Hematopoietic multipotent progenitor cell treated with erythropoietin and hydrocortisone succinate and interleukin-3 and kit ligand, for 8 days (in vitro differentiated cells): ENCODE measurements around the gene TMEFF1.

Experiments used
- DNase-seq: peaks from one replicate; pipeline ENCODE4 v3.0.0-alpha.2; 2015

The TMEFF1 gene

DNA sequence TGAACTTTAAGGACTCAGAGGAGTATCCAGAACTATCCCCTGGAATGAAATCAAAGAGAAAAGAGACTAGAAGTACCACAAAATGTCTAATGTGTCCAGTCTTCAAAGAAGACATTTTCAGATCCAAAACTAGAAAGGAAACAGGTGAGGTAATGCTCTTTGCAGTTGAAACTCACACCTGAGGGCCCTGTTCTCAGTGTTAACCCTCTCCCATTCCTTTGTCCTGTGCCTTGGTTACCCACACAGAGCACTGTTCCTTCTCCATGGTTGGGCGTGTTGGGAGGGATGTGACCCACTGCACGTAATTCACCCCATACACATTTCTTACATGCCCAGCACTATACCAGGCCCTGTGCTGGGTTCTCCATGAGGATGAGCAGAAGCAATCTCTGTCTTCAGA, 24.7 kb upstream of the TMEFF1 start:
- no peak for DNase-seq

DNA sequence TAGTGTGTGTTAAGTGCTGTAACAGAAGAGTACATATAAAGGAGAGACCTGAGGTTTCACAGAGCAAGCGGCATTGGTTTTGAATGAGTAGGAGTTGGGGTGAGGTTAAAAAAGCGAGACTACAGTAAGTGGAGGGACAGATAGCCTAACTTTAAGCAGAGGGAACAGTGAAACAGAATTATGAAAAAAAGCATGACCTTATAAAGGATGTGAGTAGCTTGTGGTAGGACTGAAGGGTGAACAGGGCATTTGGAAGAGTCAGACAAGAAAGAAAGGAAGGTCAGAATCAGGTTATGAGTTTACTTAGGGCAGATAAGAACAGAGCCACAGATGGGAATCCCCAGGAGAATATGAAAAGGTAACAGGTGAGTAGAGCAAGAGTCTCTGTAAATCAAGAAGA, 23.5 kb upstream of the TMEFF1 start:
- DNase-seq, result no peak

DNA sequence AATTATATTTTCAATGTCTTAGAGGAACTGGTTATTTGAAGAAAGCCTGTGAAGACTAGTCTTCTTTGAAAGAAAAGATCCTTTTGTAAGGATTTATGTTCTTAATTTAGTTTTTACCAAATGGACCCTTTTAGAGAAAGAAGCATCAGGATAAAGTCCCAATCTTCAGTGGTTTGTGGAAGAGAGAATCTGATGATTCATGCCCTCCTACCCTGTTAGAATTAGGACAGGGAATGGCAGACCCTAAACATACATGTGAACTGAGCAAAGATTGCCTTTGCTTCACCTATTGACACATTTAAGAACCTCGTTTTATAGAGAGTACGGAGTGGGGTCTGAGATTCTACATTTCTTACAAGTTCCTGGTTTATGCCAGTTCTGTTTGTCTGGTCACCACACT, 20.1 kb upstream of the TMEFF1 start:
- DNase-seq, result no peak

DNA sequence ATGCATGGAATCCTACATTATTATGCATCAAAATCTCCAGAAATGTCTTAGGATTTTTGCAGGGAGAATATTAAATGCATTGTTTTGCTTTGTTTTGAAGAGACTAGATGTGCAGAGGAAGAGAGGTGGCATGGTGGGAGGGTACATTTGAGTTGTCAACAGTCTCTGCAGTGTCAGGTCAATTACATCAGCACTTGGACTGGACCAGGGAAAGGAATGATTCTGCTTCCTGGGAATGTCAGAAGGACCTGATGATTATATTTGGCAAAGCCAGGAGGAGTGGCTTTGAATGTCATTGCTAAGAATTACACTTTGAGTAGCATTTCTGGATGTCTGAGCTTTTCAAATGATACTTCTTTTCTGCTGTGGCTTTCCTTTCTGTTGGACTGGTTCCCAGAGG, 17.5 kb upstream of the TMEFF1 start:
- DNase-seq, result no peak

DNA sequence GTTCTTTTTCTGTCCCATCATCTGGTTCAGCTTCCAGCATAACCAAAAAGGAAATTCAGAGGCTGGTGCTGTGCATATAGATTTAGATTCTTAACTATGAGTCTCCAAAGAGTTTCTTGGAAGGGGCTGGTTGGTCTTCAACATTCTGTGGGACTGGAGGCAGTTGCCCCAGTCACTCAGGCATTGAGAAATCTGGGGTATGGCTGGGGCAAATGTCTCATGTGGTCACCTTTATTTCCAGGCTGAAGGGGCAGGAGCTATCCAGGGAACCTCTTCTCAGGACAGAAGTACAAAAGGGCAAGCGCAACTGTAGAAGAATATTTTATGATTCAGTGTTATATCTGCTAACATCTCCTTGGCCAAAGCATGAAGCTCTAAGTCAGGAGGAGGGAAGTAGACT, 15.4 kb upstream of the TMEFF1 start:
- DNase-seq, result no peak

DNA sequence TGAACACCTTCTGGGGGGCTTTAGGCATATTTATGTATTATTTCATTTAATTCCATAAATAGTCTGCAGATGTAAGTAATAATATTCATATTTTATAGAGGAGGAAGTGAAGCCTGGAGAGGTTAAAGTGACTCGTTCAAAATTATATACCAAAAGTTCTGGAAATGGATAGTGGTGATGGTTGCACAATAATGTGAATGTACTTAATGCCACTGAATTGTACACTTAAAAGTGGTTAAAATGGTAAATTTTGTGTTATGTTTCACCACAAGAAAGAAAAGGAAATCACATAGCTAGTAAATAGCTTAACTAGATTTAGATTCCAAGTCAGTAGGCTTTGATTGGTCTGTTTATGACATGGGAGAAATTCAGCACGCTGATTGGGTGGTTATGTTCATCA, 13.0 kb upstream of the TMEFF1 start:
- DNase-seq, result no peak

DNA sequence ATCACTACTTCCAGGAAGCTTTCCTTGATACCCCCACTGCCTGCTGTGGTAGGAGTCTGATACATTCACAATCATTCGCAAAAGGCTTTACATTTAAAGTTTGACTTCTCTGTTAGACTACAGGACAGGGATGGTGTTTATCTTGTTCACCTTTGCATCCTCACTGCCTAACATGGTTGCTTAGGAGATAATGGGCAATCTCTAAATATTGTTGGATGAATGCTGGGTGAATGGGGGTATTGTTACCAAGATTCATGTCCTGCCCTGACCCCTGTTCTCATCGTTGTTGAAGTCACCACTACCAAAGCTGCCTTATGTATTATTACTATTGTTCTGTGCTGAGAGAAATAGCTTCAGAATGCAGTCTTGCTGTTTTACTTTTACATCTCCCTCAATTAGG, 7.7 kb upstream of the TMEFF1 start:
- no peak for DNase-seq

DNA sequence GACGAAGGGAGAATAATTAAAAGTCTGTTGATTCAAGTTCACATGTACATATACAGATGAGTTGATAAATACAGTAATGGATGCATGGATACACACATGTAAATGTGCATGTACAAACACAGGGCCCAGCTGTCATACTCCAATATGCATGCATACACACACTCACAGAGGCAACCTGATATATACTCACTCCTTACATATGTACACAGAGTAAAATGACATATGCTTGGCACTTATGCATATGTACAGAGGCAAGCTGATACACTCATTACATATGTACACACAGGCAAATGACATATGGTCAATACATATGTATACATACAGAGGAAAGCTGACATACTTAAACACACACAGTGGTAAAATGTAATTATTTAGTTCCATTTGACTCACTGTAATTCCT, 7.2 kb upstream of the TMEFF1 start:
- no peak for DNase-seq

DNA sequence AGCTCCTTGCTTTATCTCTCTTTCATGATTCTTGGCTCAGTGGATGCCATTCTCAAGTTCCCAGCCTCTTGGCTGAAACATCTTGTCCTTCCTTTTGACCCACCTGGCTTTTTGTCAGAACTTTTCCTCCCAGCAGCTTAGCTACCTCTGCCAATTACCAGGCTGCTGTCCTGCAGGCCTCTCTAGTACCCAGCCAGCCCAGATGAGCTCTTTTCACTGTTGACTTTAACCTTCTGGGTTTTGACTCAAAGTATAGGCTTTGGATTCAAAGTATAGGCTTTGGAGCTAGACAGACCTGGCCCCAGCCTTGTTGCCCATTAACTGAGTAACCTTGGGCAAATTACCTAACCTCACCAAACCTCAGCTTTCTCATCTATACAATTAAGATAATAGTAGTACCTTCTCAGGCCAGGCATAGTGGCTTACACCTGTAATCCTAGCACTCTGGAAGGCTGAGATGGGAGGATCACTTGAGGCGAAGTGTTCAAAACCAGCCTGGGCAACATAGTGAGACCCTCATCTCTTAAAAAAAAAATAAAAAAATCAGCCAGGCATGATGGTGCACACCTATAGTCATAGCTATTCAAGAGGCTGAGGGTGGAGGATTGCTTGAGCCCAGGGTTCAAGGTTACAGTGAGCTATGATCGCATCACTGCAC, 6.6 kb upstream of the TMEFF1 start:
- no peak for DNase-seq

DNA sequence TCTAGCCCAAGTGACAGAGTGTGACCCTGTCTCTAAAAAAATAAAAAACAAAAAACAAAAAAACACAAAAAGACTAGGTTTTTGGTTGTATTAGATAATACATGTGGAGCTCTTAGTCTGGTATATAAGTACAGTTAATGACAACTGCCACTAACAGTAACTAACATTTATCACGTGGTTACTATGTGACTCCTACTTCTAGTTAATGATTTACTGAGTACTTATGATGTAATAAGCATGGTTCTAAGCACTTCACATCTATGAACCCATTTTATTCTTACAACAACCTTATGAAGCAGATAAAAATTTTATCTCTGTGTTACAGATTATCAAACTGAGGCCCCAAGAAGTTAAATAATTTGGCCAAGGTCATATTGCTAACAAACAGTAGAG, 6.1 kb upstream of the TMEFF1 start:
- no peak for DNase-seq

DNA sequence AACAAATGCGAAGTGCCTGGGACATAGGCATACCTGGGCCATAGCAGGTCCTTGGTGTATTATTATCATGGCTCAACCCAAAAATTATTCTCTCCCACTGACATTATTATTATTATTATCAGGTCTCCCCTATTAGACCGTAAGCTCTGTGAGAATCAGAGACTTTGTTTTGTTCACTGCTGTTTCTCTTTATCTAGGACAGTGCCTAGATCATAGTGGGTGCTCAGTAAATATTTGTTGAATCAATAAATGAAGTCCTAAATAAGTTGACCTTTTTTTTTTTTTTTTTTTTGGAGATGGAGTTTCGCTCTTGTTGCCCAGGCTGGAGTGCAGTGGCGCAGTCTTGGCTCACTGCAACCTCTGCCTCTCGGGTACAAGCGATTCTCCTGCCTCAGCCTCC, 4.9 kb upstream of the TMEFF1 start:
- no peak for DNase-seq

DNA sequence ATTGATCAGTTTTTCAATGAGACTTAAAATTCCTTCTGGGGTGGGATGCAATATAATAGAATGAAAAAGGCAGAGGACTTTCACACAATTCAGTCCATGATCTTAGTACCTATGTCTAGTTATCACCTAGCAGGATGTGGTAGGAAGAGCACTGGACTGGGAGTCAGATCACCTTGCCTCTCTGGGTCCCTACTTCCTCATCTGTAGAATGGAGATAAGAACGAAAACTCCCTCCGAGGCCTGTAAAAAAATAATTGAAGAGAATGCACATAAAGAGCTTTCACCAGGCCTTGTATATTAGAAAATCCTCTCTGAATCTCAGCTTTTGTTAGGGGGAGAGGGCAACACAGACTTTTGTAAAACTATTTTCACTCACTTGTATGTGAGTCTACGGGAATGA, 681 bp upstream of the TMEFF1 start:
- DNase-seq, result peak; percentile 63

DNA sequence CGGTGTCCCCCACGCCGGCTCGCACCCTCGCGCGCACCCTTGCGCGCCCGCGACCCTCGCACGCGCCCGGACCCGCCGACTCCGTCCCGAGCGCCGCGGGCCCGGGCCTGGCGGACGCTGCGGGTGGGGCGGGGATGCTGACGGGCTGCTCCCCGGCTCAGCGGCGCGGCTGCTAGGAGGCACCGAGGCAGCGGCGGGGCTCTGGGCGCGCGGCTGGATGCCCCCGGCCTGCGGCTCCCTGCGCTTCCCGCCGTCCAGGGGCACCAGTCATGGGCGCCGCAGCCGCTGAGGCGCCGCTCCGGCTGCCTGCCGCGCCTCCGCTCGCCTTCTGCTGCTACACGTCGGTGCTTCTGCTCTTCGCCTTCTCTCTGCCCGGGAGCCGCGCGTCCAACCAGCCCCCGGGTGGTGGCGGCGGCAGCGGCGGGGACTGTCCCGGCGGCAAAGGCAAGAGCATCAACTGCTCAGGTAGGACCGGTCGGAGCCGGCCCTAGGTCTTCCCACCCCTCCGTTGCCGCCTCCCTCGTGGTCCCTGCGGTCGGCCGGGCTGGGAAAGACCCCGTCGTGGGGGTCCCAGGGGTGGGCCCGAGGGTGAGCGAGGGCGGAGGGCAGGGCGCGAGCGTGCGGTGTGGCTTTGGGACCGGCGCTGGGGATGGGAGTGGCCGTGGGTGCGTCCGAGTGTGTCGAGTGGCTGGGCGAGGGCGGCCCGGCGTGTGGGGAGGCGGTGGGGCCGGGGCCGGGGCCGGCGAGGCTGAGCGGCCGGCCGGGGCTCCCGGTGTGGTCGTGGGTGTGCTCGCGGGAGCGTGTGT, 530 bp downstream of the TMEFF1 start:
- no peak for DNase-seq

DNA sequence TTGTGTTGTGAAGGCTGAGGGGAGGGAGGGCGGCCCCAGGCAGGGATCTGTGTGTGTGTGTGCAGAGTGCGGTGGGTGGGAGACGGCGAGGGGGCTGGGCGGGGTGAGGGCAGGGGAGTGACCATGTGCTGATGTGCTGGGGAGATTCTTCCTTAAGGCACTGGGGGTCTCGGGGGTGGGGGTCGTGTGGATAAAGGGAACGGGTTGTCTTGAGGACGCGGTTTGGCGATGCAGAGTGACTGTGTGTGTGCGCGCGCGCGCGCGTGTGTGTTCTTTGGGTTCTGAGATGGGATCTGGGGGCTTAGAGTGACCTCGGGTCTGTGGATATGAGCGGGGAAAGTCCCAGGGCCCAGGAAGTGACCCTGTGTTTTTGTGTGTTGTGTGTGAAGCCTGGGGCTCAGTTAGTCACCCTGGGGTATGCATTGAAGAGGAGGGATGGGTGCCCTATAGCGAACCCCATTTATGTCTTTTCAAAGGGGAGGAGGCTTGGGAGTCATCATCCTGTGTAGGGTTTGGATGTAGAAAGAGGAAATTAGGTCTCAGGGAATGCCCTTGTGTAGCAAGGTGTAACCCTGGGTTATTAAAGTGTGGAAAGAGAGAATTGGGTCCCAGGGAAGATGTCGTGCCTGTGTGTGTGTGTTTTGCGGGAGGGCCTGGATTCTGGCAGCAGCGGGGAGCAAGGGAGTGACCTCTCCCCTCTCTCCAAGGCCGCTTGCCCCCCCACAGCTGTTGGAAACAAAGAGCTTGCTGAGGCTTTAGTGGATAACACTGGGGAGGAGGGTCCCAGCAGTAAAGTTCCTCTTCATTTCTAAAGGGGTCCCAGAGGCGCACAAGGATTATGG, 1.4 kb downstream of the TMEFF1 start:
- DNase-seq, result no peak

DNA sequence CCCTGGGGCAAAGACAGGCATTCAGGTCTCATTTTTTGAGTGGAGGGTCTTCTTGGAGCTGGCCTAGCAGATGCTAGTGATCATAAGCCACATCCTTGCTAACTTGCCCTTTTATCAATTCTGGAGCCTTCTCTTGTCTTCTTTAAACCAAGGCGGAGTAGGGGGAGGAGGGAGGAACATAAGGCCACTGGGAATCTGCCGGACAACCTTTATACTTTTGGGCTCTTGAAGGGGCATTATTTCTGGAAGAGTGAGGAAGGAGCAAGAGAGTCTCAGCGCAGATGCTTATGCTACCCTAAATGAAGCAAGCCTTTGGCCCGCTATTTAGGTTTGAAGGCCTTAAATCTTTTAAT, 2.0 kb downstream of the TMEFF1 start:
- no peak for DNase-seq

DNA sequence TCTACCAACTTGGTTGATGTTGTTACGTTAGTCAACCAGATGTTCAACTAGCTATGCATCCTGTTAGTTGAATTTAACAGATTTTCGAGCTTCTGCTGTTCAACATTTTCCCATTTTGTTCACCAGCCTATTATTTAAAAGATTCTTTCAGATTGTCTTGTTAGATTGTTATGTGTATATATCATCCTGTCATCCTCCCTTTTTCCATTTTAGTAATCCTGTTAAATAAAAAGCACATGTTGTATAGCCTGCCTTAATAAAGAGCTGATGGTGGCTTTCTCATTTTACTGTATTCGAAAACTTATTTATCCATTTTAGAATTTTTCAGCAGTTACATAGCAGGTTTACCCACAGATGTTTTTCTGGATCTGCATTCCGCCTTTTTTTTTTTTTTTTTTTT, 4.3 kb downstream of the TMEFF1 start:
- no peak for DNase-seq

DNA sequence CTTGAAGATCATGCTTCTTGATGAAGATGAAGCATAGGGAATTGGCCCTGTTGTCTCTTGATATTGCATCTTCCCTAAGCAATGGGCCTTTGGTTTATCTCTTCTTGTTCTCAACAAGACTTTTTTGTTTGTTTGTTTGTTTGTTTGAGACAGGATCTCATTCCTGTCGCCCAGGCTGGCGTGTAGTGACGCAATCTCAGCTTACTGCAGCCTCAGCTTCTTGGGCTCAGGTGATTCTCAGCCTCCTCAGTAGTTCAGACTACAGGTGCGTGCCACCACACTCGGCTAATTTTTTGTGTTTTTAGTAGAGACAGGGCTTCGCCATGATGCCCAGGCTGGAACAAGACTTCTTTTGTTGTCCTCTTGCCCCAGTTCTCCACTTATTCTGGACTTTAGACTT, 5.2 kb downstream of the TMEFF1 start:
- DNase-seq, result no peak

DNA sequence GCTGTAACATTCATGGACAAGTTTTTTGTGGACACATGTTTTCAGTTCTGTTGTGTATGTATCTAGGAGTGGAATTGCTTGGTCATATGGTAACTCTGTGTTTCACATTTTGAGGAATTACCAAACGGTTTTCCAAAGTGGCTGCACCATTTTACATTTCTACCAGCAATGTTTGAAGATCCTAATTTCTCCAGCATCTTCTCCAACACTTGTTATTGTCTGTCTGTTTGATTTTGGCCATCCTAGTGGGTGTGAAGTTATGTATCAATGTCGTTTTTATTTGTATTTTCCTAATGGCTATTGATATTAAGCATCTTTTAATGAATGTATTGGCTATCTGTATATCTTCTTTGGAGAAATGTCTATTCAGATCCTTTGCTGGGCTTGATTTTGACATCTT, 6.9 kb downstream of the TMEFF1 start:
- no peak for DNase-seq

DNA sequence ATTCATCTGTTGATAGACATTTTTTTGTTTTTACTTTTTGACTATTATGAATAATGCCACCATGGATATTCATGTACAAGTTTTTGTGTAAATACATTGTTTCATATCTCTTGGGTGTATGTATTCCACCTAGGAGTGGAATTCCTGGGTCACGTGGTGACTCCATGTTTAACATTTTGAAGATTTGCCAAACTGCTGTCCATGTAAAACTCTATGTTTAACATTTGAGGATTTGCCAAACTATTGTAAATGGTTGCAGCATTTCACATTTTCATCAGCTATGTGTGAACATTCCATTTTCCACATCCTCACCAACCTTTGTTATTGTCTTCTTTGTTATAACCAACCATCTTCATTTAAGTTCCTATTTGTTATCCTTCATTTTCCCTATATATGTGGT, 12.2 kb downstream of the TMEFF1 start:
- DNase-seq, result no peak

DNA sequence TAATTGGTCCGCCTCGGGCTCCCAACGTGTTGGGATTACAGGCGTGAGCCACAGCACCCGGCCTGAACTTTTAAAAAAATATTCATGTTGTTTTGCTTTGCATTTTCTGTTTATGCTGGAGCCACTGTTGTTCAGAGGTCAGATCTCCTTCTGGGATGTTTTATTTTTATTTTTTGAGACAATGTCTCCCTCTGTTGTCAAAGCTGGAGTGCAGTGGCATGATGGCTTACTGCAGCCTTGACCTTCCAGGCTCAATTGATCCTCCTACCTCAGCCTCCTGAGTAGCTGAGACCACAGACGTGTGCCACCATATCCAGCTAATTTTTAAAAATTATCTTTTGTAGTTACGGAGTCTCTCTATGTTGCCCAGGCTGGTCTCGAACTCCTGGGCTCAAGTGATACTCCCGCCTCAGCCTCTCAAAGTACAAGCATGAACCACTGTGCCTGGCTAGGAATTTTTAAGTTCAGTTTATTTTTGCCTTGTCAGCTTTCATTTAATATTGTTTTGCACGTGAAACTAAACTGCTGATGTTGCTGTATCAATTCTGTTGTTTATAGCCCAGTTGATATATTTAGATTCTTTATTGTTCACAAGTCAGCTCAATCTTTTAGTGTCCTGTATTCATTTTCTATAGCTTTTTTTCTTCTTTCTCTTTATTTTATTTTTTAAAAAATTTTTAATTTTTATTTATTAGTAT, 13.7 kb downstream of the TMEFF1 start:
- DNase-seq, result no peak

DNA sequence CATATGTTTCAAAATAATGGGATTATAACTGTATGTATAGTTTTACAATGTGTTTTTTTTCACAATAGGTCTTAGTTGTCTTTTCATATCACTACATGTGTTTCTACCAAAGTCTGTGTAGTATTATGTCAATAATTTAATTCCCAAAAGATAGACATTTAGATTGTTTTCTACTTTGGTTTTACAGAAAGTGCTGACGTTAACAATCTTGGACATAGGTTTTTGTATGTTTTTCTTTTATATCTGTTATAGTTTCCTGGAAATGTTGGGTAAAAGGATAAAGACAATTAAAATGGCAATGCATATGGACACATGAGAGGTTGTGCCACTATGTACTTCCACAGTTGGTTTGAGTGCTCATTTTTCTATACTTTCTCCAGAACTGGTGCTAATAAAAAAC, 15.2 kb downstream of the TMEFF1 start:
- no peak for DNase-seq

DNA sequence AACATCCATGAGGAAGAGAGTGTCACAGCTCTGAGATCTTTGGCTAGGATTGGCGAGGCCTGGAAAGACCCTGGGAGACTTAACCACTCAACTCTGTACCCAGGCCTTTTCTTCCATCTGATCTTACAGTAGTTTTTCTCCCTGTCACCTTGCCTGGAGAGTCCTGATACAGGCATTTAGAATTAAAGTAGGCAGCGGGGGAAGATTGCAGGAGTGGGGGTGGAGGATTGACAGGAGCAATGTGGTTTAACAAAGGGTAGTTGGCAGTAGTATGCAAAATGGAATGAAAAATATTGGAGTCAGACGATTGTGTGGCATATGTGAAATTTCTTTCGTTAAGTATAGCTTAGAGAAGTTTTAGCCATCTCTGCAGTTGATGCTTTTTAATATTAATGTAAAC, 16.9 kb downstream of the TMEFF1 start:
- DNase-seq, result no peak

DNA sequence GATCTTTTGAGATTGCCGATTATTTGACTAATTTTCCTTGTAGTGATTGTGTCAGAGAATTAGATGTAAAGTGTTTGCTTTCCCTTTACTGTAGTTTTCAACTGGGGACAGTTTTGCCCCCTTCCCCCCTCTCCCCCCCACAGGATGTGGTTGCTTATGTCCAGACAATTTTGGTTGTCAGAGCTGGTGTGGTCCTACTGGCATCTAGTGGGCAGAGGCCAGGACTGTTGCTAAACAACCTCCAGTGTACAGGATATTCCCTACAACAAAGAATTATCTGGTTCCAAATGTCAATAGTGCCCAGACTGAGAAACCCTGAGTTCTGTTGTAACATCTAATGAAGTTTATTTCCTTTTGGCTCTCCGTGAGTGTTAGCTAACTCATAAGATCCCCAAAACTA, 20.0 kb downstream of the TMEFF1 start:
- no peak for DNase-seq

DNA sequence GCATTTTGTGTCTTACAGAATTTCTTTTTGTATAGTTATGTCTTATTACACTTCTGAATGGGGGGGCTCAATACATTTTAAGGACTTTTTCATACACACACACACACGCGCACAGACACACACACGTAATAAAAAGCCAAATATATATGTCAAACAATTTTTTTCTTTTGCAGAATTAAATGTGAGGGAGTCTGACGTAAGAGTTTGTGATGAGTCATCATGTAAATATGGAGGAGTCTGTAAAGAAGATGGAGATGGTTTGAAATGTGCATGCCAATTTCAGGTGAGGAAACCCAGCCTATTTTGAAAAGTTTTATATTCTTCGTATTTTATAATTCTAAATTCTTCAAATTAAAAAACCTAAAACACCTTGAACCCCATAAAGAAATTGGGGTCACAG, 25.6 kb downstream of the TMEFF1 start:
- no peak for DNase-seq
